ENCODE results near the gene ATM.

The ATM gene

DNA sequence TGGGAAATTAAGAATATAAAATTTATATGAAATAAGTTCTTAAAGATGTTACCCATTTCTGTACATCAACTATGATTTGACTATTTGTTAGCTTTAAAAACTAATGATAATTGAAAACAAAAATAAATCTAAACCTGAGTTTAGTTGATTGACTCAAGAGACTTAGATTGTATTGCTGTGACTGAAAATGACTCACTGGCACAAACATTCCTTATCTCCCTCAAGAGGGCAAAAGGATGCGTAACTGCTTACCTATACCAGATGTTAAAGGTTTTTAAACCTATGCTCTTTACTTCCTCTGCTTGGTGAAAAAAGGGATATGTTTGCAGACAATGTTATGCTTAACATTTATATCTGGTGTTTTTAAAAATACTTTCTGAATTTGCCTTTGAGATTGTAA, 30.3 kb downstream of the ATM start:
- TF ChIP-seq ZBTB21 (tag by site-specific recombination; IDR thresholded peaks at IDR 0.05) (no peak), YY2 (tag by site-specific recombination; IDR thresholded peaks at IDR 0.05) (no peak), ZBTB10 (tag by site-specific recombination; IDR thresholded peaks at IDR 0.05) (no peak), KLF7 (tag by site-specific recombination; IDR thresholded peaks at IDR 0.05; ENCODE audit: borderline replicate concordance) (no peak), ZNF214 (tag by site-specific recombination; IDR thresholded peaks at IDR 0.05; ENCODE audit: borderline replicate concordance) (no peak), TCF7L2 (IDR thresholded peaks at IDR 0.05; ENCODE audit: borderline replicate concordance, low read depth, low read length) (no peak), ZNF114 (tag by site-specific recombination; IDR thresholded peaks at IDR 0.05) (no peak), ZNF548 (tag by site-specific recombination; IDR thresholded peaks at IDR 0.05) (no peak), ZFP37 (tag by site-specific recombination; IDR thresholded peaks at IDR 0.05) (no peak), GFI1B (tag by site-specific recombination; IDR thresholded peaks at IDR 0.05) (no peak), ZNF76 (tag by site-specific recombination; IDR thresholded peaks at IDR 0.05; ENCODE audit: borderline replicate concordance, low read depth) (no peak), ZNF664 (tag by site-specific recombination; IDR thresholded peaks at IDR 0.05) (no peak), ZNF561 (tag by site-specific recombination; IDR thresholded peaks at IDR 0.05; ENCODE audit: borderline replicate concordance) (no peak), ZNF654 (tag by site-specific recombination; IDR thresholded peaks at IDR 0.05; ENCODE audit: low read depth) (no peak), ZNF433 (tag by site-specific recombination; IDR thresholded peaks at IDR 0.05; ENCODE audit: low read depth) (no peak), ZNF16 (tag by site-specific recombination; IDR thresholded peaks at IDR 0.05; ENCODE audit: low read depth) (no peak)
- TF ChIP-seq, protein P1, sequence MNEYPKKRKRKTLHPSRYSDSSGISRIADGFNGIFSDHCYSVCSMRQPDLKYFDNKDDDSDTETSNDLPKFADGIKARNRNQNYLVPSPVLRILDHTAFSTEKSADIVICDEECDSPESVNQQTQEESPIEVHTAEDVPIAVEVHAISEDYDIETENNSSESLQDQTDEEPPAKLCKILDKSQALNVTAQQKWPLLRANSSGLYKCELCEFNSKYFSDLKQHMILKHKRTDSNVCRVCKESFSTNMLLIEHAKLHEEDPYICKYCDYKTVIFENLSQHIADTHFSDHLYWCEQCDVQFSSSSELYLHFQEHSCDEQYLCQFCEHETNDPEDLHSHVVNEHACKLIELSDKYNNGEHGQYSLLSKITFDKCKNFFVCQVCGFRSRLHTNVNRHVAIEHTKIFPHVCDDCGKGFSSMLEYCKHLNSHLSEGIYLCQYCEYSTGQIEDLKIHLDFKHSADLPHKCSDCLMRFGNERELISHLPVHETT (tag by site-specific recombination; IDR thresholded peaks at IDR 0.05): no peak
- TF ChIP-seq, protein P2, sequence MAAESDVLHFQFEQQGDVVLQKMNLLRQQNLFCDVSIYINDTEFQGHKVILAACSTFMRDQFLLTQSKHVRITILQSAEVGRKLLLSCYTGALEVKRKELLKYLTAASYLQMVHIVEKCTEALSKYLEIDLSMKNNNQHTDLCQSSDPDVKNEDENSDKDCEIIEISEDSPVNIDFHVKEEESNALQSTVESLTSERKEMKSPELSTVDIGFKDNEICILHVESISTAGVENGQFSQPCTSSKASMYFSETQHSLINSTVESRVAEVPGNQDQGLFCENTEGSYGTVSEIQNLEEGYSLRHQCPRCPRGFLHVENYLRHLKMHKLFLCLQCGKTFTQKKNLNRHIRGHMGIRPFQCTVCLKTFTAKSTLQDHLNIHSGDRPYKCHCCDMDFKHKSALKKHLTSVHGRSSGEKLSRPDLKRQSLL (tag by site-specific recombination; IDR thresholded peaks at IDR 0.05): no peak
- TF ChIP-seq, protein P3, sequence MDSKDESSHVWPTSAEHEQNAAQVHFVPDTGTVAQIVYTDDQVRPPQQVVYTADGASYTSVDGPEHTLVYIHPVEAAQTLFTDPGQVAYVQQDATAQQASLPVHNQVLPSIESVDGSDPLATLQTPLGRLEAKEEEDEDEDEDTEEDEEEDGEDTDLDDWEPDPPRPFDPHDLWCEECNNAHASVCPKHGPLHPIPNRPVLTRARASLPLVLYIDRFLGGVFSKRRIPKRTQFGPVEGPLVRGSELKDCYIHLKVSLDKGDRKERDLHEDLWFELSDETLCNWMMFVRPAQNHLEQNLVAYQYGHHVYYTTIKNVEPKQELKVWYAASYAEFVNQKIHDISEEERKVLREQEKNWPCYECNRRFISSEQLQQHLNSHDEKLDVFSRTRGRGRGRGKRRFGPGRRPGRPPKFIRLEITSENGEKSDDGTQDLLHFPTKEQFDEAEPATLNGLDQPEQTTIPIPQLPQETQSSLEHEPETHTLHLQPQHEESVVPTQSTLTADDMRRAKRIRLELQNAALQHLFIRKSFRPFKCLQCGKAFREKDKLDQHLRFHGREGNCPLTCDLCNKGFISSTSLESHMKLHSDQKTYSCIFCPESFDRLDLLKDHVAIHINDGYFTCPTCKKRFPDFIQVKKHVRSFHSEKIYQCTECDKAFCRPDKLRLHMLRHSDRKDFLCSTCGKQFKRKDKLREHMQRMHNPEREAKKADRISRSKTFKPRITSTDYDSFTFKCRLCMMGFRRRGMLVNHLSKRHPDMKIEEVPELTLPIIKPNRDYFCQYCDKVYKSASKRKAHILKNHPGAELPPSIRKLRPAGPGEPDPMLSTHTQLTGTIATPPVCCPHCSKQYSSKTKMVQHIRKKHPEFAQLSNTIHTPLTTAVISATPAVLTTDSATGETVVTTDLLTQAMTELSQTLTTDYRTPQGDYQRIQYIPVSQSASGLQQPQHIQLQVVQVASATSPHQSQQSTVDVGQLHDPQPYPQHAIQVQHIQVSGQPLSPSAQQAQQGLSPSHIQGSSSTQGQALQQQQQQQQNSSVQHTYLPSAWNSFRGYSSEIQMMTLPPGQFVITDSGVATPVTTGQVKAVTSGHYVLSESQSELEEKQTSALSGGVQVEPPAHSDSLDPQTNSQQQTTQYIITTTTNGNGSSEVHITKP (tag by site-specific recombination; IDR thresholded peaks at IDR 0.05): no peak
- TF ChIP-seq, protein P4, sequence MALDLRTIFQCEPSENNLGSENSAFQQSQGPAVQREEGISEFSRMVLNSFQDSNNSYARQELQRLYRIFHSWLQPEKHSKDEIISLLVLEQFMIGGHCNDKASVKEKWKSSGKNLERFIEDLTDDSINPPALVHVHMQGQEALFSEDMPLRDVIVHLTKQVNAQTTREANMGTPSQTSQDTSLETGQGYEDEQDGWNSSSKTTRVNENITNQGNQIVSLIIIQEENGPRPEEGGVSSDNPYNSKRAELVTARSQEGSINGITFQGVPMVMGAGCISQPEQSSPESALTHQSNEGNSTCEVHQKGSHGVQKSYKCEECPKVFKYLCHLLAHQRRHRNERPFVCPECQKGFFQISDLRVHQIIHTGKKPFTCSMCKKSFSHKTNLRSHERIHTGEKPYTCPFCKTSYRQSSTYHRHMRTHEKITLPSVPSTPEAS (tag by site-specific recombination; IDR thresholded peaks at IDR 0.05): no peak
- Histone ChIP-seq H3K9me3 (ENCODE audit: control insufficient read depth, insufficient read depth, low read depth, low read length) (no peaks in the 10 kb centered on the region), H3K4me1 (ENCODE audit: control insufficient read depth, insufficient read depth, low read length) (no peaks in the 10 kb centered on the region), H3K27ac (ENCODE audit: extremely low read depth, low read depth, low read length) (no peak overlapping the region), H3K36me3 (ENCODE audit: control insufficient read depth in 2 of 2, insufficient read depth in 1 of 2, low read length in 2 of 2) (peaks cover 13 to 85% of the 10 kb centered on the region in 2 experiments), H3K4me3 (ENCODE audit: low read depth, low read length) (no peak overlapping the region)
- ChIA-PET POLR2A (no interaction called here), CTCF (interaction anchor here (0.7 kb wide), 1 partner anchor 230 kb away, joined by 4 read pairs; no protein-coding TSS in a partner anchor)
